ENCODE measurements around the gene CYB5R2.

DNA sequence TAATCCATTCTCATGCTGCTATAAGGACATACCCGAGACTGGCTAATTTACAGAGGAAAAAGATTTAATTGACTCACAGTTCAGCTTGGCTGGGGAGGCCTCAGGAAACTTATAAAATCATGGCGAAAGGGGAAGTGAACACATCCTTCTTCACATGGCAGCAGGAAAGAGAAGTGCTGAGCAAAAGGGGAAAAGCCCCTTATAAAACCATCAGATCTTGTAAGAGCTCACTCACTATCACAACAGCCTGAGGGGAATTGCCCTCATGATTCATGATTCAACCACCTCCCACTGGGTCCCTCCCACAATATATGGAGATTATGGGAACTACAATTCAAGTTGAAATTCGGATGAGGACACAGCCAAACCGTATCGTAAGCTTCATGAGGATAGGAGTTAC lies 3.8 kb upstream of the CYB5R2 start:
- TF ChIP-seq SIN3A (IDR thresholded peaks at IDR 0.05; ENCODE audit: borderline replicate concordance, insufficient read depth, low read length) (no peak), POLR2AphosphoS5 (IDR thresholded peaks at IDR 0.05; ENCODE audit: low read depth, low read length) (no peak), TAF1 (IDR thresholded peaks at IDR 0.05; ENCODE audit: borderline replicate concordance, insufficient read depth, low read length) (no peak)
- TF ChIP-seq, protein P1, sequence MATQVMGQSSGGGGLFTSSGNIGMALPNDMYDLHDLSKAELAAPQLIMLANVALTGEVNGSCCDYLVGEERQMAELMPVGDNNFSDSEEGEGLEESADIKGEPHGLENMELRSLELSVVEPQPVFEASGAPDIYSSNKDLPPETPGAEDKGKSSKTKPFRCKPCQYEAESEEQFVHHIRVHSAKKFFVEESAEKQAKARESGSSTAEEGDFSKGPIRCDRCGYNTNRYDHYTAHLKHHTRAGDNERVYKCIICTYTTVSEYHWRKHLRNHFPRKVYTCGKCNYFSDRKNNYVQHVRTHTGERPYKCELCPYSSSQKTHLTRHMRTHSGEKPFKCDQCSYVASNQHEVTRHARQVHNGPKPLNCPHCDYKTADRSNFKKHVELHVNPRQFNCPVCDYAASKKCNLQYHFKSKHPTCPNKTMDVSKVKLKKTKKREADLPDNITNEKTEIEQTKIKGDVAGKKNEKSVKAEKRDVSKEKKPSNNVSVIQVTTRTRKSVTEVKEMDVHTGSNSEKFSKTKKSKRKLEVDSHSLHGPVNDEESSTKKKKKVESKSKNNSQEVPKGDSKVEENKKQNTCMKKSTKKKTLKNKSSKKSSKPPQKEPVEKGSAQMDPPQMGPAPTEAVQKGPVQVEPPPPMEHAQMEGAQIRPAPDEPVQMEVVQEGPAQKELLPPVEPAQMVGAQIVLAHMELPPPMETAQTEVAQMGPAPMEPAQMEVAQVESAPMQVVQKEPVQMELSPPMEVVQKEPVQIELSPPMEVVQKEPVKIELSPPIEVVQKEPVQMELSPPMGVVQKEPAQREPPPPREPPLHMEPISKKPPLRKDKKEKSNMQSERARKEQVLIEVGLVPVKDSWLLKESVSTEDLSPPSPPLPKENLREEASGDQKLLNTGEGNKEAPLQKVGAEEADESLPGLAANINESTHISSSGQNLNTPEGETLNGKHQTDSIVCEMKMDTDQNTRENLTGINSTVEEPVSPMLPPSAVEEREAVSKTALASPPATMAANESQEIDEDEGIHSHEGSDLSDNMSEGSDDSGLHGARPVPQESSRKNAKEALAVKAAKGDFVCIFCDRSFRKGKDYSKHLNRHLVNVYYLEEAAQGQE (IDR thresholded peaks at IDR 0.05; ENCODE audit: insufficient read depth in 1 of 2, low read depth in 2 of 2, low read length in 2 of 2), result no peak
